ENCODE measurements around the gene PCCB.
"Not testable (repeated sequence)": the region's sequence is repeated elsewhere in the genome, so short reads cannot be mapped to it uniquely, and the experiment has no call there.

The PCCB gene

DNA sequence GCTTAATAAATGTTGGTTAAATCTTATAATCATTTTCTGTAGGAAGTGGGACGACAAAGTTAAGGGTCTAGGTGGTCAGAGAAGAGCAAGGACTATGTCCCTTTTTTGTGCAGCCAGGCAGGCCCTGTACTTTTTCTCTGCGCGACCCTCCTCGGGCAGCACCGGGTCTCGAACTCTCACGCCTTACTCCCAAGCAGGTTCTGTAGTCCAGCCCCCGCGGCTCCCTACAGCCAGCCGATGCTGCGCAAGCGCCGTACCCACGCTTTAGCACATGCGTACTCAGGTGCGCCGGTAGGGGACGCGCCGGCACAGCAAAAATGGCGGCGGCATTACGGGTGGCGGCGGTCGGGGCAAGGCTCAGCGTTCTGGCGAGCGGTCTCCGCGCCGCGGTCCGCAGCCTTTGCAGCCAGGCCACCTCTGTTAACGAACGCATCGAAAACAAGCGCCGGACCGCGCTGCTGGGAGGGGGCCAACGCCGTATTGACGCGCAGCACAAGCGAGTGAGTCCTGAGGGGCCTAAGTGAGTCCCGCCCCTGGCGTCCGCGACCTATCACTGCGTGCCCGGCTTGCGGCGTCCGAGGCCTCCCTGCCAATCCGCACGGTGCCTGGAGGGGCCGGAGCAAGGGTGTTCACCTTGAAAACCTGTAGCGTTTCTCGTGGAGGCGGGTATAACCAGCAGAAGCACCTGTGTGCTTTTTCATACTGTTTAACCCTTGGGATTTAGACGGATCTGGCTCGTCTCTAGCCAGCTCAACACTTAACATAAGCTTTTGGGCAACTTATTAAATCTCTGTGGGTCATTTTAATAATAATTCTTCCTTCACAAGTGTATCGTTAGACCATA is at the start of gene PCCB:
PCCB (plus strand) TSS at position 282 of the 844 bp plus-strand sequence; CDS start at position 318, 36 bp downstream.
- peak; percentile 76 for DNase-seq (ENCODE audit: low read depth)

DNA sequence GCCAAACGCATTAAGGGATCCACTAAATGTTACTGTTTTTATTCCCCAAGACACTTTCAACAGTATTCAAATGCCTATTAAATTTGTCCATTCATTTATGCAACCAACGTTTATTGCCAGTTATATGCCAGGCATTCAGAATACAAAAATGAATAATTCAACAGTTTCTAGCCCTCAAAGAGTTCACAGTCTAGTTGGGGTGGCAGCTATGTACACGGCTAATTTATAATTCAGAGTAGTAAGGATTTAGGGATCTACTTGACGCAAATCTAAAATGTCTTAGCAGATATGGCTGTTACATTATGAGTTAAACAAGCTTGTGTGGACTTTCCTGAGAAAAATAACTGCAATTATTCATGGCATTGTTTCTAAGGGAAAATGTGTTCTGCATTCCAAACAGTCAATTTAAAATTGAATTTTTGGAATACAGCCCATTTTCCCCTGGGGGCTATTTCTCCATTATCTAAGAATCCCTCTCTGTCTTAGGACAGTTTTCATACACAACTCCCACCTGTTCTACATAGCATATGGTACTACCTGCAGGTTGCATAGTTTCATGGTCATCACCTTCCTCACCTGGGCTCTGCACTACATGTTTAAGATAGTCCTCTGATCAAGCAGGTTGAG is 42.5 kb upstream of the PCCB start:
- DNase-seq (ENCODE audit: low read depth), result no peak

DNA sequence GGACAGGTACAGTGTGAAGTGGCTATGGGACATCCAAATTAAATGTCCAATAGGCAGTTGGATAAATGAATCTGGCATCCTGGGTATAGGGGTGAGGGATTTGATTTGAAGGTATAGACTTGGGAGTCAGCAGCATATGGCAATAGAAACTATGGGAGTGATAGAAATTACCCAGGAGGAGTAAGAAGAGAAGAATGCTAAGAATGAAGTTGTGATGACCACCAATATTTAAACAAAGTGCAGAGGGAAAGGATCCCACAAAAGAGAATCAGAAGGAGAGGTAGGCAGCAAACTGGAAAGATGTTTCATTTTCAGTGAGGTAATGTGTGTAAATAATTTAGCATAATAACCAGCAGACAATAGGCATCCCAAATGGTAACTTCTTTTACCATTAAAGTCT is 40.2 kb upstream of the PCCB start:
- DNase-seq (ENCODE audit: low read depth), result no peak

DNA sequence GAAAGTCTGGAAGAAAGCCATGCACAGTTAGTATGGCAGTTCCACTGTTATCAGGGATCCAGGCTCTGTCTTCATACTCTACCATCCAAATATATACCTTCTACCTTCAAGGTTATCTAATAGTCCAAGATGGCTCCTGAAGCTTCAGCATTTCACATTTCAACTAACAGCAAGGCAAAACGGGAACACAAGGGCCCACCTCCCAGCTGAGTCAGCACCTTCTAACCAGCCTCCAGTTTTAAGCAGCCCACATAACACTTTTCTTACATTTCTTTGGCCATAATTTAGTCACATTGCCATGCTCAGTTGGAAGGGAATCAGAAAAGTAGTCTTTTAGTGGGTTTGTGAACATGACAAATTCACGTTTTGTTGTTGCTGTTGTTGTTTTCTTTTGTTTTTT is 38.6 kb upstream of the PCCB start:
- no peak for DNase-seq (ENCODE audit: low read depth)

DNA sequence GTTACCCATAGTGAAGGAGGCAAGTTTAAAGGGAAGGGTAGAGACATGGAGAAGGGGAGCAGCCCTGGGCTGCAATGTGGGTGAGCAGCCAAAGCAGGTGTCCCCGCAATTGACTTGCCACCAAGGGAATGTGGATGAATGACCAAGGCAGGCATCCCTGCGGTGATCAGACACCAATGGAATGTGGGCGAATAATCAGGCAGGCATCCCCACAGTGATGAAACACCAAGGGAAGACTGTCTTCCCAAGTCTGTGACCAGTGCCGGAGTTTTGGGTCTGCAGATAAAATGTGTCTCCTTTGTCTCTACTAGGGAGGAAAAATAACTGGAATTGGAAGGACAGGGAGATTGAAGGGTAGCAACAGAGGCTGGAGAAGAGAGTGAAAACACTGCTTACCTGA is 27.4 kb upstream of the PCCB start:
- DNase-seq (ENCODE audit: low read depth), result not testable (repeated sequence)

DNA sequence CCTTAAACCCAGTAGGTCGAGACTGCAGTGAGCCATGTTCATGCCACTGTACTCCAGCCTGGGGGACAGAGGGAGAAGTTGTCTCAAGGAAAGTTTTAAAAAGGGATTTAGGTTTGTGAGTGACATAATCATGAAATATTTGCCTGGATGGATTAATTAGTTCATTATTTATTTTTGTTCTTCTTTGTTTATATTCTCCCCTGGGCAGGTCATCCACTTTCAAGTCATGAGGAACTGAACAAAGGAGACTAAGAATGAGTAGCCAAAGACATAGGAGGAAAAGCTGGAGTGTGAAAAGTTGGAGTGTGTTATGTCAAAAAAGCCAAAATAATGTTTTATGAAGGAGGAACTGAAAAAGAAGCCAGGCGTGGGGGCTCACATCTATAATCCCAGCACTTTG is 17.7 kb upstream of the PCCB start:
- no peak for DNase-seq (ENCODE audit: low read depth)

DNA sequence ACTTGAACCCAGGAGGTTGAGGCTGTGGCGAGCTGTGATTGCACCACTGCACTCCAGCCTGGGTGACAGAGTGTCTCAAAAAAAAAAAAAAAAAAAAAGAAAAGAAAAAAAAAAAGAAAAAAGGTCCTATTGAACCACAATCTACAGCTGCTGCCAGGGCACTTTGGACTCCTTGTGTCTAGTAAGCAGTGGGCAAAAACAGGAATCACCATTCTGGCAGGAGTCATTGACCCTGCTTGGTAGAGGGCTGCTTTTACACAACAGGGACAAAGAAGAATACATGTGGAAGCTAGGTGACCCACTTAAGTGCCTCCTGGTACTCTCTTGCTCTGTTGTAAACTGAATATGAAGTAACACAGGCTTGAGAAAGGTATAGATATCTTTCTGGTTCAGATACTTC is 14.6 kb upstream of the PCCB start:
- DNase-seq (ENCODE audit: low read depth), result no peak

DNA sequence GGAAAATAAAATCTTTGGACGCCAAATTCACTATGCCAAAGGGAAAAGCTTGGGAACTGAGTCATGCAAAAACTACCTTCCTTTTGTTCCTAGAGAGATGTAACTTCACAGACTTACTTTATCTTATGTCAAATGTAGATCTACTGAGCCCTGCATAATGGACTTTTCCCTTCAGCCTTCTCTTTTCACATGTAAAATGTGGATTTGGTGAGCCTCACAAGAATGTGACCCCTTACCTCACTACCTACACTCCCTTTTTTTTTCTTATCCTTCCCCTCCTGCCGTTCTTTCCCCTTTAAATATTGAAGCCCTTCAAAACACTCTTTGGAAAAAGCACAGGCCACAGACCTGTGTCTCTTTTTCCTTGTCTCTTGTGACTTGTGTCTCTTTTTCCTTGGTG is 14.0 kb upstream of the PCCB start:
- DNase-seq (ENCODE audit: low read depth), result no peak

DNA sequence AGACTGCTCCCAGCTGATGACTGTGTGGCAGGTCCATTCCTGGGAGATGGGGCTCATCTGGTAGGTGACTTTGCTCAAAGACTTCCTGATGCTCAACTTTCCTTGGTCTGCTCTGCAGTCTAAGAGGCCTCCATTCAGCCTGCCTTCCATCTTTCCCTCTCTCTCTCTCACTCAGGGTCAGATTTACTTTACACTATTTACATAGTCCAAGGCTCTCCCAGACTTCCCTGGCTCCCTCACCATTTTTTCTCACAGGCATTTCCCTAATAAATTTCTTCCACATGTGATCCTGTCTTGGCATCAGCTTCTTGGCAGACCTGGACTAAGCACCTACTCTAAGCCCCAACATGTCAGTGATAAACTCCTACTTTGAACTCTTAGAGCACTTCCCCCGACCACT is 13.0 kb upstream of the PCCB start:
- DNase-seq (ENCODE audit: low read depth), result no peak

DNA sequence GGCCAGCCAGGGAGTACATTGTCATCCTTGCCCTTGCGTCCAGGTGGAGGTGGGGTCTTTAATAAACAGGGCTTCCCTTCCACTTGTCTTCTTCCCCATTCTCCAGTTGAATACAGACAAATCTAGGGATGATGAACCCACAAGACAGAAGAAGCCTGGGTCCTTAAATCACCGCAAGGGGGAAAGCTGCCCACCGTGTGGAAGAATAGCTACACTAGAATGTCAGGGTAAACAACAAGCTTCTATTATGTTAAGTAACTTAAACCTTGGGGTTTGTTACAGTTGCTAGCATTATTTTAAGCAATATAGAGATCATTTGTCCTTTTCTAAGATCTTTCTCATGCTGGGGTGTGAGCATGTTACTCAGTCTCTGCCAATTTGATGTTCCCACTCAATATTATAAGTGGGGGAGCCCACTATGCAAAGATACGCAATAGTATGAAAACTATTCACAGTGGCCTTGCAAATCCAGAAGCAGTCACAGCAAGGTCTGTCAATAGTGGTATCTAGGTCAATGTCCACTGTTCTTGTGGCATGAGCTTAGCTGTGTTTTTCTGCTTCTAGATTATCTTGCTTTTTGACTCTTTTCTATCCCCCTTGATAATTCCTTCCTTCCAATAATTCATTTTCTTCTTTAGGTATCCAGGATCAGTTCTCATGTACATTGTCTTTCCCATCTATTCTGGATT is 12.0 kb upstream of the PCCB start:
- no peak for DNase-seq (ENCODE audit: low read depth)

DNA sequence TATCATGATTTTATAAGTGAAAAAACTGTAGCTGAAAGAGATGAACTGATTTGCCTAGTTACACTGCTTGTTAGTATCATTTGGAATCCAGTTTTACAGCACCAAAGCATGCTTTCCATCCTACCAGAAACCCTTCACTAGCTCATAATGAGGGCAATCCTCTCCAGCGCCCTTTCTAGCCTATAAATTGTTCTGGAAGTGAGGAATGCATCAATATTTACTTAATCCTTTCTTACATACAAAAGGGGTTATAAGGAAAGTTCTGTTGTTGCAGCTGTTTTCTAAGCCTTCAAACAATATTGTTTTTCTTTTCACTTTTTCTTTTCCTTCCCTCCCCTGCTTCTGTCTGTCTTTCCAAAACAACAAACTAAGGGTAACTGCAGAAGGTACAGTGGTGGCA is 11.0 kb upstream of the PCCB start:
- no peak for DNase-seq (ENCODE audit: low read depth)

DNA sequence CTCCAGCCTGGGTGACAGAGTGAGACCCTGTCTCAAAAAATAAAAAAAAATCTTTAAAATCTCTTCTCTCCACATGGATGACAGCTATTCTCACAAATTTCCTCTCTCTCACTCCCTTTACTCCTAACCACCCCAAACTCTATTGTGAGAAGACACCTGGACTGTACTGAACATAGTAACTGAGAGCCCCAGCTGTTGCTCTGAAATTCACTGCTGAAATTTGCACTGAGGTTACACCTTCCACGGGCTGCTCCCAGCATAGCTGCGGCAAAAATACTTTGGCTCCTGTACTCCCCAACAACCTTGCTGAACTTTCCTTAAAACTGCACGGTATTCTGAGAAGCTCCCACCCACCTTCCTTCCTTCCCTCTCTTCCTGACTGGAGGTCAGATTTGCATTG is 4.4 kb upstream of the PCCB start:
- no peak for DNase-seq (ENCODE audit: low read depth)

DNA sequence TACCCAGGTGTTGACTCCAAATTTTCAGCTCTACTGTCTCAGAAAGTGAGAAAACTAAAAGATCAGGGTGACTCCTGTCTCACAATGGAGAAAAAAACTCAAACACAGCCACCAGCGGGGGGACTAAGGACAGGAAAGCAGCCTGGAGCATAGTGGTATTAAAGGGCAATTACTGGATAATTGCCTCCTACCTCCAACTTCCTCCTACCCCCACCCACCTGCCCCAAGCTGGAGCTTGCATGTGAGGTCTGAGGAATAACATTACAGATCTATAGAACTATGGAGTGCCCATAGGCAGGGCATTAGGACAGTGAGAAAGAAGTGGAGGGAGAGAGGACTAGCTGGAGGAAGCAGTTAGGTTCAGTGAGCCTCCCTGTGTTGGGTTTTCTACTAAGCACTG is 2.7 kb upstream of the PCCB start:
- no peak for DNase-seq (ENCODE audit: low read depth)

DNA sequence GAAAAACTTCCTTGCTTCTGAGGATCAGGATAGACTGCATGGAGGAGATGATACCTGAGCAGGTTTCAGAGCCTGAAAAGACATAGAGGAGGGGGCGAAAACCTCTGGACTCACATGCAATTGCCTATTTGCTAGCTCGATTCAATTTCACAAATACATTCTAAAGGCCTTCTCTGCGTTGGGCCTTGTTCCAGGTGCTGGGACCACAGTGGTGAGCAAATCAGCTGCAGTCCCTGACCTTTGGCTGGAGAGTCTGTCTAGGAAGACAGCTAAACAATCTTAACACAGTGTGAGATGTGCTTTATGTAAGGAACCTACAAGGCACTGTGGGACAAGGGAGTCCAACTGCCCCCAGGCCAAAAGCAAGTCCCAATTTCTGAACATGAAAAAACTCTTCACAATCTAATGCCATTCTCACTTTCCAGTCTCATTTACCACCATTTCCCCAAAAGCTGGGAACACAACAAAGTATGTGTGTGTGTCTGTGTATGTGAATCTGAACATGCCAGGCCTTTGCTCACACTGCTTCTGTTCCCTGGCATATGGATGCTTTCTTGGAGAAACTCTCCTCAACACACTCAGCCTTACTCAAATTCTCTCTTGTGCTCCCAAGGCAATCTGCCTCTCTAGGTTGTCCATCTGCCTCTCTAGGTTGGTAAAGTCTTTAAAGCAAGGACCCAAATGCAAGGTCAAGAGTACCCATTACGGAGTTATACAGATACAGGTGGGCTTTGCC is 2.1 kb upstream of the PCCB start:
- DNase-seq (ENCODE audit: low read depth), result no peak

DNA sequence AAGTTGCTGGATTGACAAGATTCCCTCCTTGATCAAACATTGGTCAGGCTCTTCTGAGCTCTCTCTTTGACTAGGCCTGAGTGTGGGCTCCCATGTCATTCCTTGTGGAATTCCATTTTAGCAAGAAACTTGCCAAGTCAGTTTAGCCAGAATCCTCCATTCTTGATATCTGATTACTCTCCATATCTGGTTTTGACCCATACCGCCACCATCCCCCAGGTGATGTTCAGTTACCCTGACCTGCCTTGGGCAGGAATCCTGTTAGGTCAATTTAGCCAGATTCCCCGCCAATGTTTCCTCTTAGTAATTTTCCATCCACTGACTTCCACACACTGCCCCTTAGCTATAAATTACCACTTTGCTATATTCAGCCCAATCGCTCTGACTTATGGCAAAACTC is 1.0 kb upstream of the PCCB start:
- DNase-seq (ENCODE audit: low read depth), result no peak

DNA sequence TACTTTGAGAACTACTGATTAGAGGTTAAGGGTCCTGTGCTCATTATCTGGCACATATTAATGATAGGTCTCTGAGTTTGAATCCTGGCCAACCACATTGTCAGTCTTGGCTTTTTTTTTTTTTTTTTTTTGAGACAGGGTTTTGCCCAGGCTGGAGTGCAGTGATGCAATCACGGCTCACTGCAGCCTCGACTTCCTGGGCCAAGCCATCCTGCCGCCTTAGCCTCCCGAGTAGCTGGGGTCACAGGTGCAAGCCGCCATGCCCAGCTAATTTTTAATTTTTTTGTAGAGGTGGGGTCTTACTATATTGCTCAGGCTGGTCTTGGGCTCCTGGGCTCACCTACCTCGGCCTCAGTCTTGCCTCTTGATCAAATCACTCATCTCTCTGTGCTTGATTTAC is 547 bp upstream of the PCCB start:
- no peak for DNase-seq (ENCODE audit: low read depth)

DNA sequence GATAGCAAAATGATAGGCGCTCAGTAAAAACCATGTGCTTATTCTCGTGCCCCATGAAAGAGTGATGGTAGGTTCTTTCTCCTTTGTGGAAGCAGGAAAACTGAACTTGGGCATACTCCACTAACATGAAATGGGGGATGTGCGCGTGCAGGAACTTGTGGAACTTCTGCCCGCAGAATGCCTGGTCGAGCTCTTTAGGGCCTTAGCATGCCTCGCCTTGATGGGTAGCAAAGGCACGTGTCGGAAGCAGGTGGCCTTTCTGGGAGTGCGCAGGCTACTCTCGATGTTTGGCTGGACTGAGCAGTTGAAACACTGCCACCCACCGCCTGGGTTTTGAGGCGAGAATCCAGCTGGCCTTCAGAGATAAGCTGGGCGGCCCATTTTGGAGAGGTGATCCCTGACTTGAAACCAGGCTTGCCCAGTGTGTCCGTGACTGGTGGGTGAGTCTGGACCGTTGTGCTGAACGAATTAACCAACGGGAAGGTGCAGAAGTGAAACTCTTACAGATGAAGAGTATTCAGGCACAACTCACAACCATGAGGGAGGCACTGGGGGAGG is 842 bp downstream of the PCCB start:
- no peak for DNase-seq (ENCODE audit: low read depth)

DNA sequence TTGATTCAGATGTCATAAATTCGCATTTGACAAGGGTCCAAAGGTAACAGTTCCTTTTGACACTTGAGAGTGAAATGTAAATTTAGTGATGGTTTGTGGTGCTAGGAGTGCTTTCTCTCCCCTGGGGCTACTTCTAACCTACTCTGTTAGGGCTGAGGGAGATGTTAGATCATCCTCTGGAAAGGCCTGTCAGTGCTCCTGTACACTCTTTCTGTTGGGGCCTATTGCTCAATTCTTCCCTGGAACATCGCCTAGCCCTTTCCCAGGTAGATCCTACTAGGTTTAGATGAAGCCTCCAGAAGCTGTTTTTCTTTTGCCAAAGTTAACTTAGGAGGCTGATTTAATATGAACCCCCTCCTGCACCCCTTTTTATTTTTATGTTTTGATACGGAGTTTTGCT is 1.4 kb downstream of the PCCB start:
- DNase-seq (ENCODE audit: low read depth), result no peak

DNA sequence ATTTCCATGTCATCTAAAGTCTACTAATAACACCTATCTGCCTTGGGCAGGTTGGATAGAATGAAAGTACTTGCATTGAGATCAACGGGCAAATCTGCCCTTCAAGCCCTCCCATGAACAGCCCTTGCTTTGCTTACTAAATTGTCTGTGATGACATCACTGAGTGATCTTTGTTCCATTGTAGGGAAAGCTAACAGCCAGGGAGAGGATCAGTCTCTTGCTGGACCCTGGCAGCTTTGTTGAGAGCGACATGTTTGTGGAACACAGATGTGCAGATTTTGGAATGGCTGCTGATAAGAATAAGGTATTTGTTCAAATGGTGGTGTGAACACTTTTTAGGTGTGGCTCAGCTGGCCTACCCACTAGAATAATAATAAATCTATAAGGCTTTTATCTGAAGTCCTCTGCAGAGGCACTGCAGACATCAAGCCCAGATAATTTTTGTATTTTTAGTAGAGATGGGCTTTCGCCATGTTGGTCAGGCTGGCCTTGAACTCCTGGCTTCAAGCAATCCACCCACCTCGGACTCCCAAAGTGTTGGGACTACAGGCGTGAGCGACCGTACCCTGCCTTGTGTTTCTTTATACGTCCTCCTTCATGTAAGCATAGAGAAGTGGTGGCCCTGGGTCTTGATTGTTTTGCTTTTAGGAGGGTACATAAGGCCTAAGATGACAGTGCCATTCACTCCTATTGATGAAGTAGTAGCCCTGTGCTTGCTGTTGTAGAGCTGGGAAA is 5.7 kb downstream of the PCCB start:
- no peak for DNase-seq (ENCODE audit: low read depth)

DNA sequence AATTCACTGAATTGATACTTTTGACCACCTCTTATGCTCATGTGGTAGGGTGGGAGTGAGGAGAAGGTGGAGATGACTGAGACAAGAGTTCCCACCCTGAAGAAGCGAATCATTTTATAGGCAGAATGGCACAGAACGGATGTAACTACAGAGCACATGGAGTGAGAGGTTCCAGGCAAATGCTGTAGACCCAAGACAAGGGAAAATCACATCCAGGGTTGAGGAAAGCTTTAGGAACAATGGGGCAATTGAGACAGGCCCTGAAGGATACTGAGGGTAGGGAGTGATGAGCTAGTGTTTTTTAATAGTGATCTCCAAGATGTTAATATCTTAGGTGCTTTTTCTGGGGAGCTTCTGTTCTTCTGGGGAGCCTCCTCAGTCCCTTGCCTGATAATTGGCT is 8.1 kb downstream of the PCCB start:
- DNase-seq (ENCODE audit: low read depth), result no peak

DNA sequence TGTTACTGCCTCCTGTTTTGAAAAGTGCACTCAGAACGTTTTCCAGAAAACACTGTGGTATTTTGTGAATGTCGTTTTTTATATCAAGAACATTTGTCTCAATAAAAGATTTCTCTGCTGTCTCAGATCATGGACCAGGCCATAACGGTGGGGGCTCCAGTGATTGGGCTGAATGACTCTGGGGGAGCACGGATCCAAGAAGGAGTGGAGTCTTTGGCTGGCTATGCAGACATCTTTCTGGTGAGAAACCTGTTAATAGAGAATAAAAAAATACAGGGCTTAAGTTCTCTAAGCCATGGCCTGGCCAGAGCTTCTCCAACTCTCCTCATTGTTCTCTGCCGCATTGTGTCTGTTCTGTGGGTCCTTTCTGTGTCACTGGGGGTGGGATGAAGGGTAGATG is 11.7 kb downstream of the PCCB start:
- DNase-seq (ENCODE audit: low read depth), result no peak

DNA sequence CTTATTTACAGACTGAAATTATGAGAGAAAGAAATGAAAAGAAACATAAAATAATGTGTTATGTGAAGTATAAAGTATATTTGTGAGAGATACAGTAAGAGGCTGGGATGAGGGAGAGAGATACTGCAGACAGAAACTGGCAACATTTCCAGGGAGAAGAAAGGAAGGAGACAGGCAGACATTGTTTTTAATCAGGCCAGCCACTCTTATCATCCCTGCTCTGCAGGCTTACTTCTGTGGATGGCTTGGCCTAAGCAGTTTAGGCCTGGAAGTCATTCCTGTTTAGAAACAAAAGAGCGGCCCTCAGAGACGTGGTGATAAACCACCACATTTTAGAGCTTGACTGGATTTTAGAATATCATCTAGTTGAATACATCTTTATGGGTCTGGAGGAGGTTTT is 12.4 kb downstream of the PCCB start:
- DNase-seq (ENCODE audit: low read depth), result no peak

Measured in stimulated activated CD8-positive, alpha-beta memory T cell treated with anti-CD3 and anti-CD28 coated beads, Interleukin-7, amount 100 ng/mL, for 24 hours (primary cell).